Measurements from ENCODE around the gene CCSER1. TPM values are rescaled to one million over a fixed set of nuclear protein-coding genes. Genes with fewer than 3 reads are reported as not detected.

CCSER1 gene
- total and polyA plus RNA-seq, 4 donors, result 0.61 to 23.0 (median 3.8) TPM

- ATAC-seq (ENCODE audit: insufficient read depth, low FRiP score), result no peak
- H3K9ac ChIP-seq (ENCODE audit: insufficient read depth in 1 of 2, low read length in 2 of 2), result no peak overlapping the region
- H3K4me3 ChIP-seq, result no peak overlapping the region
- DNase-seq, result peak in 2 of 3 donors; percentile 47 to 54
- WGBS, 2 donors, result 58 to 83% methylated on average over 3 of the region's 3 CpGs
- H3K4me1 ChIP-seq (ENCODE audit: control insufficient read depth in 5 of 5, insufficient read depth in 5 of 5, low read length in 5 of 5), result no peaks in the 10 kb centered on the region
- no peak for TF ChIP-seq CTCF (IDR thresholded peaks at IDR 0.05; ENCODE audit: control extremely low read depth, extremely low read depth)
- no peak overlapping the region for H3K27ac ChIP-seq (ENCODE audit: low read depth in 1 of 2, low read length in 1 of 2)
- no peaks in the 10 kb centered on the region for H3K36me3 ChIP-seq (ENCODE audit: control insufficient read depth in 4 of 4, insufficient read depth in 4 of 4, low read length in 4 of 4)
- H3K9me3 ChIP-seq (ENCODE audit: control insufficient read depth in 4 of 4, insufficient read depth in 3 of 4, low read length in 3 of 4), result no peaks in the 10 kb centered on the region
- no peaks in the 10 kb centered on the region for H3K27me3 ChIP-seq (ENCODE audit: control insufficient read depth in 3 of 3, insufficient read depth in 3 of 3, low read length in 2 of 3)
These were observed 888.7 kb downstream of the CCSER1 start for GRCh38 chr4:91015861-91016260.

- DNase-seq (no peak), ATAC-seq (ENCODE audit: insufficient read depth, low FRiP score) (no peak)
- H3K27me3 ChIP-seq (ENCODE audit: control insufficient read depth in 3 of 3, insufficient read depth in 3 of 3, low read length in 2 of 3), result no peaks in the 10 kb centered on the region
- no peak overlapping the region for H3K27ac ChIP-seq (ENCODE audit: low read depth in 1 of 2, low read length in 1 of 2)
- H3K9ac ChIP-seq (ENCODE audit: insufficient read depth in 1 of 2, low read length in 2 of 2), result no peak overlapping the region
- H3K9me3 ChIP-seq (ENCODE audit: control insufficient read depth in 4 of 4, insufficient read depth in 3 of 4, low read length in 3 of 4), result no peaks in the 10 kb centered on the region
- no peak overlapping the region for H3K4me3 ChIP-seq
- no peaks in the 10 kb centered on the region for H3K36me3 ChIP-seq (ENCODE audit: control insufficient read depth in 4 of 4, insufficient read depth in 4 of 4, low read length in 4 of 4)
- H3K4me1 ChIP-seq (ENCODE audit: control insufficient read depth in 5 of 5, insufficient read depth in 5 of 5, low read length in 5 of 5), result no peaks in the 10 kb centered on the region
- WGBS, 2 donors, result 75 to 81% methylated on average over 1 of the region's 1 CpG
- TF ChIP-seq CTCF (IDR thresholded peaks at IDR 0.05; ENCODE audit: control extremely low read depth, extremely low read depth), result no peak
These were observed 892.3 kb downstream of the CCSER1 start for GRCh38 chr4:91019513-91019912.

- no peak for ATAC-seq (ENCODE audit: insufficient read depth, low FRiP score)
- Histone ChIP-seq H3K36me3 (ENCODE audit: control insufficient read depth in 4 of 4, insufficient read depth in 4 of 4, low read length in 4 of 4) (no peaks in the 10 kb centered on the region), H3K4me3 (no peak overlapping the region), H3K9ac (ENCODE audit: insufficient read depth in 1 of 2, low read length in 2 of 2) (no peak overlapping the region), H3K4me1 (ENCODE audit: control insufficient read depth in 5 of 5, insufficient read depth in 5 of 5, low read length in 5 of 5) (peaks cover 0 to 6% (median 0%) of the 10 kb centered on the region in 5 donors), H3K9me3 (ENCODE audit: control insufficient read depth in 4 of 4, insufficient read depth in 3 of 4, low read length in 3 of 4) (no peaks in the 10 kb centered on the region), H3K27me3 (ENCODE audit: control insufficient read depth in 3 of 3, insufficient read depth in 3 of 3, low read length in 2 of 3) (no peaks in the 10 kb centered on the region), H3K27ac (ENCODE audit: low read depth in 1 of 2, low read length in 1 of 2) (no peak overlapping the region)
- DNase-seq, result peak in 2 of 3 donors; percentile 55 to 56
- TF ChIP-seq CTCF (IDR thresholded peaks at IDR 0.05; ENCODE audit: control extremely low read depth, extremely low read depth), result no peak
These were observed 898.3 kb downstream of the CCSER1 start for GRCh38 chr4:91025241-91026148.
